ENCODE data around the gene CISD3. TPM values are rescaled to one million over a fixed set of nuclear protein-coding genes. Genes with fewer than 3 reads are reported as not detected.

Gene CISD3
- total RNA-seq, 4 donors from 2014 or later = 0.26 to 22.0 (median 2.9) TPM

DNA sequence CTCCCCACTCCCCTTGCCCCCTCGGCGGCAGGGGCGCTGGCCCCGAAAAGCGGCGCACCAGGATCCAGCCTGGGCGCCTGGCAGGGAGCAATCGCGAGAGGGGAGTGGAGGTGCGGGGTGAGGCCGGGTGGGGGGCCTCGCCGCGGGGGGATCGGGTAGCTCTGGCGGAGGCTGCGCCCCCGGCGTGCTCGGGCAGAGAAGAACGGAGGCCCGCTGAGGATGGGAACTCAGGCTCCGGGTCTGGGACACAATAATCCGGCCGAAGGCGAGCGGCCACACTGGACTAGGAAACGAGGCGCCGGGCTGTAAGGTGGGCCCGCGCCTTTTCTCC lies 18.7 kb downstream of the CISD3 start:
- DNase-seq = no peak
- TF ChIP-seq, protein P1, sequence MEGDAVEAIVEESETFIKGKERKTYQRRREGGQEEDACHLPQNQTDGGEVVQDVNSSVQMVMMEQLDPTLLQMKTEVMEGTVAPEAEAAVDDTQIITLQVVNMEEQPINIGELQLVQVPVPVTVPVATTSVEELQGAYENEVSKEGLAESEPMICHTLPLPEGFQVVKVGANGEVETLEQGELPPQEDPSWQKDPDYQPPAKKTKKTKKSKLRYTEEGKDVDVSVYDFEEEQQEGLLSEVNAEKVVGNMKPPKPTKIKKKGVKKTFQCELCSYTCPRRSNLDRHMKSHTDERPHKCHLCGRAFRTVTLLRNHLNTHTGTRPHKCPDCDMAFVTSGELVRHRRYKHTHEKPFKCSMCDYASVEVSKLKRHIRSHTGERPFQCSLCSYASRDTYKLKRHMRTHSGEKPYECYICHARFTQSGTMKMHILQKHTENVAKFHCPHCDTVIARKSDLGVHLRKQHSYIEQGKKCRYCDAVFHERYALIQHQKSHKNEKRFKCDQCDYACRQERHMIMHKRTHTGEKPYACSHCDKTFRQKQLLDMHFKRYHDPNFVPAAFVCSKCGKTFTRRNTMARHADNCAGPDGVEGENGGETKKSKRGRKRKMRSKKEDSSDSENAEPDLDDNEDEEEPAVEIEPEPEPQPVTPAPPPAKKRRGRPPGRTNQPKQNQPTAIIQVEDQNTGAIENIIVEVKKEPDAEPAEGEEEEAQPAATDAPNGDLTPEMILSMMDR (IDR thresholded peaks at IDR 0.05) = no peak
- no peak for TF ChIP-seq POLR2A (IDR thresholded peaks at IDR 0.05)
- intact Hi-C loops (cut with DNase I; ENCODE audit: low total_unique reads) = no loop called here
- peak overlapping the region; percentile 78 to 93 for H3K4me3 ChIP-seq
- H3K9me3 ChIP-seq = no peaks in the 10 kb centered on the region
- H3K36me3 ChIP-seq = no peaks in the 10 kb centered on the region
- H3K27ac ChIP-seq = peak overlapping the region; percentile 82 to 89
- peaks cover 0 to 17% of the 10 kb centered on the region in 2 donors for H3K4me1 ChIP-seq
- no peaks in the 10 kb centered on the region for H3K27me3 ChIP-seq

DNA sequence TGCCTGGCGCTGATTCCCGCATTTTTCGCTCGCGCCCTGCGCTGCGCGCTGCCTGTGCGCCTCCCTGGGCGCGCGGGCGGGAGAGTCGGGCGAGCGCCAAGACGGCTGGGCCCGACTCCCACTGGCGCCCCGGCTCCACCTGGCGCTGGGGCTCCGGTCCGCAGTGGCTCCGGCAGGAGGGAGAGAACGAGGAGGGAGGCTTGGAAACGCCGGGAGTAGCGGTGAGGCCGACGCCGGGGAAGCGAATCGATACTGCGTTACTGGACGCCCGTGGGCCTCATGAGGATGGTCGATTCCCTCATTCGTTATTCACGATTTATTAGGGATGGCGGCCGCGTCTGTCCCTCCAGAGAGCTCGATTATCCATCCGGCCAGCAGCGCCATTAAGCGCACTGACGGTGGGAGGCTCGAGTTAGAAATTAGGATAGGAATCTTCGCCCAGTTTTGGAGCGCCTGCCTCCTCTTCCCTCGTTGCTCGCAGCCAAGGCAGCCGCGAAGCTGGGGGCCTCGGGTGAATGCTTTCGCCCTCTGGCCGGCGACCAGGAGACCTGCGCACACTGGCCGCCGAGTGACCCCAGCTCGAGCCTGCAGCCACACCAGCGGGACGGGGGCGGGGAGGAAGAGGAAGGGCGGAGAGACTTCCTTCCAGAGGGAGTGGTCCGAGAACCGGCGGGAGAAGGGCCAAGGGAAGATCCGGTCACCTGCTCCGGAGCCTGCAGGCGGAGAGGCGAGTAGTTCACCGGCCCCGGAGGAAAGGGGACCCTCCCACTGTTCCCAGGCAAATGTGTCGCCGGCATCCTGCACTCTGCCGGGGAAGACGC lies 19.3 kb downstream of the CISD3 start:
- Histone ChIP-seq H3K36me3 (no peaks in the 10 kb centered on the region), H3K27me3 (no peaks in the 10 kb centered on the region), H3K4me3 (peak overlapping the region; percentile 78 to 93), H3K4me1 (peaks cover 0 to 23% of the 10 kb centered on the region in 2 donors), H3K27ac (peak overlapping the region; percentile 82 to 89), H3K9me3 (no peaks in the 10 kb centered on the region)
- TF ChIP-seq, protein P1 (IDR thresholded peaks at IDR 0.05) = peak in 2 of 4 experiments; percentile 3 to 11
- TF ChIP-seq POLR2A (IDR thresholded peaks at IDR 0.05) = peak; percentile 20 to 75
- DNase-seq = peak; percentile 91
- intact Hi-C loops (cut with DNase I; ENCODE audit: low total_unique reads) = no loop called here

DNA sequence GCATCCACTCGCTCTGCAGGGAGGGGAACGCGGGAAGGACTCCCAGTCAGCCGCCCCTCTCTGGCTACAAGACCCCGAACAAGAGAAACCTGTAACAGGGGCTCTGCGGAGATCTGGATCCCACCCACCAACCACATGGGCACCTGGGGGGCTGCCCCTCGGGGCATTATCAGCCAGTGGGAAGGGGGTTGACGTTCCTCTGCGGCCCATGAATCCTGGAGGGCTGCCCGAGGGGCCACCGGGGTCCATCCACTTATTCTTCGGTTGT lies 19.8 kb downstream of the CISD3 start:
- Histone ChIP-seq H3K27ac (peak overlapping the region; percentile 82 to 89), H3K4me1 (peaks cover 0 to 23% of the 10 kb centered on the region in 2 donors), H3K27me3 (no peaks in the 10 kb centered on the region), H3K36me3 (no peaks in the 10 kb centered on the region), H3K9me3 (no peaks in the 10 kb centered on the region), H3K4me3 (peak overlapping the region; percentile 78 to 93)
- no peak for DNase-seq
- TF ChIP-seq, protein P1 (IDR thresholded peaks at IDR 0.05) = no peak
- TF ChIP-seq POLR2A (IDR thresholded peaks at IDR 0.05) = no peak
- intact Hi-C loops (cut with DNase I; ENCODE audit: low total_unique reads) = no loop called here

DNA sequence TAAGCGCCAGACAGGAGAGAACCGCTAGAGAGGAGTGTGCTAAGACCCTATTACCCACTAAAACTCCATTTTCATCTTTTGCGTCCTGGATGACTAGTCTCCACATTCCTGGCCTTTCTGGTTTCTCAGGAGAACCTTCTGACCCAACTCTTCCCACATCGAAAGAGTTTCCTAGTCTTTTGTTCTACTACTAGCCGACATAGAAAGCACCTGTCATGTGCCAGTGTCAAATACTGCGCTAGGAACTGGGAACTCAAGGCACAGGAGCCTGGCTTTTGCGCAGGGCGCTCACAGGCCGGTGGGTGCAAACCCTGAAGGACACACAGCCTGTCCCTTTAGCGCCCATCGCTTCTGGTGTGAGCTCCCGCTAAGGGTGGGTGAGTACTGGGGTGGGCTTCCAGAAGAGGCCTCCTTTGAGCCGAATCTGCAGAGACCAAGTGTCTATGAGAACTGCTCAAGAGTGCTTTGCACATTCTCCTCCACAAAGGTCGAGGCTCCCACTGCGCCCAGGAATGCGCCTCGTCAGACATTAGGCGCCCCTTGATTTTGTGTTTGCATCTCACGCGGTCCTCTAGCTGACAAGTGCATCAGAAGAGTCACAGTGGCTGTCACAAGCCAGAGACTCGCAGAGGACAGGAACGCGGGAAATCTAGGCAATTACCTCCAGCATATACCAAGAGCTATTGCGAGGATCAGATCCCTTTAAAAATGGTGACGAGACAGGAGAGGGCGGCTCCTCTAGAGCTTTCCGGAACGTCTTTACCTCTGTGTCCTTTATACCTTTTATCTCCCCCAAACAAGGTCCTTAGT lies 20.4 kb downstream of the CISD3 start:
- H3K4me1 ChIP-seq = peaks cover 0 to 23% of the 10 kb centered on the region in 2 donors
- peak overlapping the region; percentile 82 to 89 for H3K27ac ChIP-seq
- TF ChIP-seq, protein P1 (IDR thresholded peaks at IDR 0.05) = no peak
- TF ChIP-seq POLR2A (IDR thresholded peaks at IDR 0.05) = no peak
- H3K36me3 ChIP-seq = no peaks in the 10 kb centered on the region
- H3K9me3 ChIP-seq = no peaks in the 10 kb centered on the region
- H3K27me3 ChIP-seq = no peaks in the 10 kb centered on the region
- intact Hi-C loops (cut with DNase I; ENCODE audit: low total_unique reads) = no loop called here
- DNase-seq = no peak
- H3K4me3 ChIP-seq = peak overlapping the region in 1 of 2 donors; percentile 93
